HG03095 (cell line): Measurements from ENCODE around the gene AUTS2.
"Not testable (repeated sequence)": the region's sequence is repeated elsewhere in the genome, so short reads cannot be mapped to it uniquely, and the experiment has no call there.

Experiments used
- ATAC-seq: cut with Tn5 transposase; IDR thresholded peaks from one replicate; pipeline ENCODE4 v1.9.1; 2021; ENCODE audit warnings: moderate library complexity; ENCODE audit not compliant: unreplicated experiment

Gene AUTS2

GRCh38 chr7:70266186-70266585, 667.9 kb downstream of the AUTS2 start:
- no peak for ATAC-seq

DNA sequence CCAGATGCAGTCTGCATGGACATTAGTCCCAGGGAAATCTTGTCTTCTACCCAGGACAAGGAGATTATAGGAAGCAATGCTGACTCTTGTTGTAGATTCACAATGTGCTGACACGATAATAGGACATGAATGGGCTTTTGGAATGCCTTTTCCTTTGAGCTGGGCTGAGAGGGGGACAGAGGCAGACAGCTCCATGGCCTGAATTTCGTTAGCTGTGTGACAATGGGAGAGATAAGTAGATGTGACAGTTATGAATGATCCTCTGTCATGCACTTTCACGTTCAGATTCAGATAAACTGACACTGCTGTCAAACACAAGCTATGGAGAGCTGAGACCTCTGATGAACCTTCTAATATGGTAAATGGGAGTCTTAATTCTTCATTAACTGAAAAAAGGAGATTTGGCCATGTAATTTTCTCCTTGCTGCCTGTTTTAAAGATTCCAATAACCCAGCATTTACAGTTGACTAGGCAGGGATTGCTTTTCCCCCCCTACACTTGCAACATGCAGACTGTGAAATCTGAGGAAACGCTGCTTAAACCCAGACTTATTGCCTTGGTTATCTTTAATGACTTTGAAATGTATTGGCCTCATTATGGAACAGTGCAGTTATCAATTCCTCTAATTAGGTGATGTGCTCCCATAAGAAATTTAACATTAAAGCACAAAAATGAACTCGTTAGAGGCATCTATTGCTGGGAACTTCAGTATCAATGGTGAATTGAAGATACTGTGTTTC, 669.3 kb downstream of the AUTS2 start:
- ATAC-seq, result no peak

DNA sequence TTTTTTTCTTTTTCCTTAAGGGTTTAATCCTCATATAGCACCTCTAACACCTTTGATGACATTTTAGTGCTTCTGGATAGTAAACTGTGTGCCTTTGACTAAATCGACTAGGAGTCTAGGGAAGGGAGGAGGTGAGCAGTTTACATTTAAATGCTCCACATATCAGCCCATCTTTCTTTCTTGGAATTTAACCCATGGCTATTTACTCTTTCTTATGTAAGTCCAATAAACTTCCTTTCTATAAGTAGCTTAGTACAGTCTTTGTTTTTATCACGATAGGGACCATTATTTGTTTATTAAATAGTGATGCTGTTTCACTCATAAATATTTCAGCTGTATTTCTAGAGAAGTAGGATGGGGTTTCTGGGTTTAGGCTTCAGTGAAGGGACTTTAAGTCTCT, 669.9 kb downstream of the AUTS2 start:
- no peak for ATAC-seq

DNA sequence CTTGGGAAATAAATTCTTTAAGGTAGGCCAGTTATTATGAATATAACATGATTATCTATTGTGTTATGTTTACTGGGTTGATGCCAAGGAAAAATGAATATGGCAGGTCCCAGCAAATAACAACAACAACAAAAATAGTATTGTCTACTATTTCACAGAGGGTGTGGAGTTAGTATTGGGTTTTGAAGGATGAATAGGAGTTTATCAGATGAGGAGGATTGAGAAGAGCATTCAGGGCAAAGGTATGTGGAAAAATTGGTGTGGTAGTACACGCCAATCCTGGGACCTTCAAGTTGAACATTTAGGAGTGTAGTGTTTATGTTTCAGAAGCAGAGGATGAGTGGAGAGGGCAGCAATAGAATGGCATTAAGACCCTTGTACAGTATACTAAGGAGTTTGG, 671.9 kb downstream of the AUTS2 start:
- no peak for ATAC-seq

DNA sequence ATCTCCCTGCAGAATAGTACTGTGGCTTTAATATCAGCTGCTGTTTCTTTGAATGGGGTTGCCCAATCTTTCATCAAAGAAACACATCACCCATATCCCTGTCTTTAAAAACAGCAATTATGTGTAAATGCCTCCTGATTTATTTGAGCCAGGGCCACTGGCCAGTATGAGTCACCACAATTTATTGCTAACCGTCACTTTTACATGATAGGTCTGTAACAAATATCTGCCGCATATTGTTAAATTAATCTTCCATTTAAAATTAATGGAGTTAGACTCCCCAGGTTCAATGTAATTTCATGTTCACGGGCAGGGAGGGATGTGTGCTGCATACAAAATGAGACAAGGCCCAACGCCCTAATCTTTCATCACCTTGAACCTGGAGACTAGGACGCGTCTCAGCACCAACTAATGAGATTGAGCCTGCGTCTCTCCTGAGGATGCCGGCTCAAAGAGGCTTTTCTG, 673.4 kb downstream of the AUTS2 start:
- no peak for ATAC-seq

DNA sequence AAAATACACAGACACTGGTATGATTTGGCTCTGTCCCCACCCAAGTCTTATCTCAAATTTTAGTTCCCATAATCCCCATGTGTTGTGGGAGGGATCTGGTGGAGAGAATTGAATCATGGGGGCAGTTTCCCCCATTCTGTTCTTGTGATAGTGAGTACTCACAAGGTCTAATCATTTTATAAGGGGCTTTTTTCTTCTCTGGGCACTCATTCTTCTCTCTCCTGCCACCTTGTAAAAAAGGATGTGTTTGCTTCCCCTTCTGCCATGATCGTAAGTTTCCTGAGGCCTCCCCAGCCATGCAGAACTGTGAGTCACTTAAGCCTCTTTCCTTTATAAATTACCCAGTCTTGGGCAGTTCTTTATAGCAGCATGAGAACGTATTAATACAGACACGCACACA, 677.3 kb downstream of the AUTS2 start:
- not testable (repeated sequence) for ATAC-seq

- ATAC-seq, result no peak
These were observed 686.9 kb downstream of the AUTS2 start for GRCh38 chr7:70285187-70285586.

DNA sequence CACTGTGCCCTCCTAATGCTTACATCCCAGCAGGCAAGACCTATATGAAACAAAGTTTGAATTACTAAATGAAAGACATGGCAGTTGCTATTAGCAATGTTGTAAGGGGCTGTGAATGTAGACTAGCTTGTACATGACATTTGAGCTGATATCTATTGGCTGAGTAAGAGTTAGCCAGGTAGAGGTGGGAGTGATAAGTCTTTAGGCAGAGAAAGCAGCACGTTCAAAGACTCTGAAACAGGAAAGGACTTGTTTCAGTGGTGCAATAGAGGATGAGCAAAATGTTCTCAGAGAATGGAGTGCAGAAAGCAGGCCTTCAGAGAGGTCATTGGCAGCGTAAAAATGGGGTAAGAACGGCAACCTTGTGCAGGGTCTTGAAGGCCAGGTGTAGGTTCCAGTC, 687.6 kb downstream of the AUTS2 start:
- ATAC-seq, result no peak

GRCh38 chr7:70288781-70289456, 690.6 kb downstream of the AUTS2 start:
- ATAC-seq, result no peak

GRCh38 chr7:70292716-70293115, 694.4 kb downstream of the AUTS2 start:
- no peak for ATAC-seq

DNA sequence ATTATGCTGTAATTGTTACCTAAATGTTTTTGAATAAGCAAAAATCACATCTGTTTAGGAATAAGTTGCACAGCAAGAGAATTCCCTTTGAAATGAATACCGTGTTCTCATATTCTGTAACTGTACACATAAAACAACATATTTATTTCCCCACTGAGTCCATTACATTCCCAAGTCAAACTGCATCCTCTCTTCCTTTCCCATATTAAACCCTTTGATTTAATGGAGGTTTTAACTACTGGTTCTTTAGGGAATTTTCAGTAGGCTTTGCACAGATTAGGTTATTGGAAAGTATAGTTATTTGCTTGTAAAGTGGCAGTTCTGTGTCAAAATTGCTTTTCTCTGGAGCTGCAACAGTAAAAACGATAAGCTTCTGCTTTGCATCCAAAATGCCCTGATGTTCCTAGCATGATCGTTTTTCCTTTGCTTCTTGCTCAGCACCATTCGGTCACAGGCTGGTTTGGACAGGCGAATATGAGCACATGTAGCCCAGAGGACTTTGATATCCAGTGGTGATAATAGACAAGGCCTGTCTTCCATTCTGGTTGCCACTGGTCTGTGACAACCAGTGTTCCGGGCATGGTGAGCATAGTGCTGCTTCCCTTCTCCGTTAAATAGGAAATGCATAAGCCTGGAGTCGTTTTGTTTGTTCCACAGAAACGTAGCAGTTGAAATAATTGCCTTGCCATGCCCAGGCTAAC, 696.1 kb downstream of the AUTS2 start:
- ATAC-seq, result no peak

DNA sequence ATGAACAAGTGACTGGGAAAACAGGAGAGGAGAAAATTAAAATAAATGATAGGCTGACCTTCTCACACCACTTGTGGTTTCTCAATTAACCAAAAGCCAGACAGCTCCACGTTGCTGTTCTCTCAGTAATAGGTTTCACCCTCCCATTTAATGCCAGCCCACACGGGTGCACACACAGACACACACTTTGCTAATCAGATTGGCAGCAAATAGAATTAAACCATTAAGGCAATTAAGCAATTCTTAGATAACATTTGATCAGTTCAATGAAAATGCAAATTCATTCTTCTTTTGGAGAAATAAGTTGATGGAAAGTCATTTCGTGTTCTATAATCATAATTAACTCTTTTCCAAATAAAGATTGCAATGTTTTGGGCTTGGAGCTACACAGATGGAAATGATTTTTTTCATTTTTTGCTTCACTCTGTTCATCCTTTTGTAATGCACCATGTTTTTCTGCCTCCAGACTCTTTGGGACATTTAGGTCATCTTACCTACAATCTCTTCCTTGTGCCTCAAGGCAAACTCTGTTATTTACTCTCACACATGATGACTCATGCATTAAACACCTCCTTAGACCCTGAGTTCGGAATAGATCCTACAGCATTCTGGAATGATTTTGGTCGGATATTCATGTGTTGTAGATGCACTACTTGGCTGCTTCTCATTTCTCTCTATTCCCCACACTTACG, 700.7 kb downstream of the AUTS2 start:
- ATAC-seq, result no peak

GRCh38 chr7:70299472-70299807, 701.2 kb downstream of the AUTS2 start:
- no peak for ATAC-seq

DNA sequence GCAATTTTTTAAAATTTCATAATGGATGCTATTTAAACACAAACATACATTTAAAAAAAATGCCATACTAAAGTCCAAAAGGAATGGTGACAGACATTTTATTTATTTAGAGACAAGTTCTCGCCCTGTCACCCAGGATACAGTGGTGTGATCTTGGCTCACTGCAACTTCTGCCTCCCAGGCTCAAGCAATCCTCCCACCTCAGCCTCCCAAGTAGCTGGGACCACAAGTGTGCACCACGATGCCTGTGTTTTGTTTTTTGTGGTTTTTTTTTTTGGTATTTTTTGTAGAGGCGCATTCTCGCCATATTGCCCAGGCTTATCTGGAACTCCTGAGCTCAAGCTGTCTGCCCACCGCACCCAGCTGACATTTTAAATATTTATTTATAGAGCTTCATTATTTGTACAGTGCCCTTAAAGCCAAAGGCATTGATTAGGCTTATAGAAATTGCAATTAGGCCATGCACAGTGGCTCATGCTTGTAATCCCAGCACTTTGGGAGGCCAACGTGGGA, 703.5 kb downstream of the AUTS2 start:
- ATAC-seq, result no peak

DNA sequence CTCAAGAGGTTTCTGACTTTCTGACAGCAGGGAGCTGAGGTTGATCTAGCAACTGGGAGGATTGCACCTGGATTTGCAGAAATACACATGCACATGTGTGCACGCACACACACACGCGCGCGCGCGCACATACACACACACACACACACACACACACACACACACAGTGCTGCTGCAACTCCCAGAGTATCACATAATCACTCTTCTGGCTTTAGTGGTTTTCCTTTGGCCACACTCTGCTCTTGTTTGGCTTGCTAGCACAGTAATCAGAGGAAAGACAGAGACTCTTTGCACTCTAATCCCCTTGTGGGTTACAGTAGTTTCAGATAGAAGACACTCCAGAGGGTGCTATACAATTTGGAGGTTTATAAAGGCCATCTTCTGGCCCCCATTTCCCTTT, 705.0 kb downstream of the AUTS2 start:
- ATAC-seq, result no peak

DNA sequence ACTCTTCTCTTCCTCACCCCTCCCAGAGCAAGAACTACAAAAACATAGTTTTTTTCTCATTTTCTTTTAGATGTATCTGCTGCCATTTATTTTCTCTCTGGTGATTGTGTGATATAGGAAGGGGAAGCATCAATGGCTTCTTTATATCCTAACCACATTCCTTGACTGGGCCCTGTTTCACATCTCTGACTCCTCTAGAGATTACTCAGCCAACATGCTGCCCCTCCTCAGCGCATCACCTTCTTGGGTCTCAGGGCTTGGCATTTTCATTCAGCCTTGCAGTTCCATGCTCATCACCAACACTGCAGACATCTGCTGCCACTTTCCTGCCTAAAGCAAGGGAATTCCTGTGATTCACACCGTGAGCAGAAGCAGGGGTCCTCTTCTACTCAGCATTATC, 705.5 kb downstream of the AUTS2 start:
- ATAC-seq, result no peak

DNA sequence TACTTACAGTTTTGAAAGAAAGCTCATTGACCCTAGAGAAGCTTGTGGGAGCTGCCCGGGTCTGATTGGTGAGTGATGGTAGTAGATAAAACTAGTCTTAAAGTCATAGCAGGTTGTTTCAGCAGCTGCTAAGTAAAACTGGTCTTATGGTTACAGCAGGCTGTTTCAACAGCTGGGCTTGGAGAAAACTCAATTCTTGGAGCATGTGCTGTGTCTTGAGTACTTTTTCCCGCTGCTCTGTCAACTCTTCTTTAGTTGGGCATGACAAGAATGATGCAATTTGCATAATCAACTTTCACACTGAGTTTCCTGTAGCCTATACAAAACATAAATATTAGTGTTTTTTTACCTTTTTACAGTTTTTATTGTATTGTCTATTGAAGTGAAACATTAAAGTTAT, 707.9 kb downstream of the AUTS2 start:
- ATAC-seq, result no peak

- ATAC-seq, result no peak
These were observed 709.4 kb downstream of the AUTS2 start for GRCh38 chr7:70307544-70308106.

GRCh38 chr7:70312336-70312735, 714.1 kb downstream of the AUTS2 start:
- ATAC-seq, result no peak

DNA sequence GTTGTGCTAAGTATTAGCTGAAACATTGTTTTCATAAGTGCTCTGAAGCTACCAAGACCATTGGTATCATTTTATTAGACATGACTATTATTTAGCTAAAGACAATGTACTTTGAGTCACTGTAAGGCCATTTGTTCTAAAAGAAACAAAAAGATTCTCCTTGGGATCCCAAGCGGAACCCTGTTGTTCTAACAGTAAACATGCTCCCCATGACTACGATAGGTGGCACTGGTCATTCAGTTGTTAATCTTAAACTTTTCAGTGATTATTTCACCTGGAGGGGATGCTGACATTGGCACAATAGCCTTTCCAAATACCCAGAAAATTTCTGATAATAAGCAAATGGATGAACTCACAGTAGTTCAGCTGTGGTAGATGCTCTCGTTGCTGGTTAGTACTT, 715.0 kb downstream of the AUTS2 start:
- no peak for ATAC-seq

DNA sequence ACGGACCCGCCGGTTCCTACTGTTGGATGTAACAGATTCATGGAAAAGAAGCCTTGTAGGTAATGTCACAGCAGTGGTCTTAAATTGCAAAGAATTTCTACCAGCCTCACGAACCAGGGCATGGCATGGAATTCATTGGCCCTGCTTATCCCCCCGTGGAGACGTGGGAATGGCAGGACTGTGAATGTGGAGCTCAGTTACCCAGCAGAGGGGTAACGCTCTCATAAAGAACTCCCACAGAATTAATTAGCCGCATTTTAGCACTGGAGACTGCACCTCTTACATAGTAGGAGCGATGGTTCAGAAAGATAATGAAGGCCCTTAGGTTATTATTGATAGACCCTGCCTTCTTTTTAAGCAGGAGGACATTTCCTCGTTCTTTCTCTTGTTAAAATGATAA, 715.4 kb downstream of the AUTS2 start:
- no peak for ATAC-seq
